GM10847 (cell line): ENCODE measurements around the gene MLF1.

Experiments used
- POLR2A ChIP-seq: IDR thresholded peaks from 2 replicates; pipeline ENCODE4 v1.6.1; 2011; ENCODE audit not compliant: insufficient read length; ENCODE audit errors: extremely low read depth

MLF1 gene, protein sequence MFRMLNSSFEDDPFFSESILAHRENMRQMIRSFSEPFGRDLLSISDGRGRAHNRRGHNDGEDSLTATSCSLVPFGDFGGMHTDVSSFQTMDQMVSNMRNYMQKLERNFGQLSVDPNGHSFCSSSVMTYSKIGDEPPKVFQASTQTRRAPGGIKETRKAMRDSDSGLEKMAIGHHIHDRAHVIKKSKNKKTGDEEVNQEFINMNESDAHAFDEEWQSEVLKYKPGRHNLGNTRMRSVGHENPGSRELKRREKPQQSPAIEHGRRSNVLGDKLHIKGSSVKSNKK

DNA sequence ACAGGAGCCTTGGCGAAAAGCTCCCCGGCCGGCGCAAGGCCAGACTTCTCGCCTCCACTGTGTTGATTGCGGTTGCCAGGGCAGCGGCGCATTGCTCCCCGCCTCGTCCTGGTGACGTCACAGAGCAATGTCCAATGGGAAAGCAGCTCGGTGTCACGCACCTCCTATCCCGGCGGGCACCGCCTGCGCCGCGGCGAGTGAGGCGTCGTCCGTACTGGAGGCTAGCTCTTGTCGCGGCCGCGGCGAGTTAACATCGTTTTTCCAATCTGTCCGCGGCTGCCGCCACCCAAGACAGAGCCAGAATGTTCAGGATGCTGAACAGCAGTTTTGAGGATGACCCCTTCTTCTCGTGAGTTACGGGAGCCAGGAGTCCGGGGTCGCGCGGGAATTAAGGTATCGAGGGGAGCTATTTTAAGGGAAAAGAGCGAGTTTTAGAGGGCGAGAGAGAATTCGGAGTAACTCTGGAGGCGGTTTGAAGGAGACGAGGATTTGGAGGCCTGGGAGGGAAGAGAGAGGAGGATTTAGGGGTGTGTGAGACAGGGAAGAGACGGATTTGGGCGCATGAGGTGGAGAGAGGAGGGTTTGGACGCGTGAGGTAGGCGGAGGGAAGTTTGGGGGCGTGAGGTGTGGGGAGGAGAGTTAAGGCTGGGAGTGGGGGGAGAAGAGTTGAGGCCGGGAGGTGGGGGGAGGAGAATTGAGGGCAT is at the start of gene MLF1:
Gene MLF1 (plus strand): TSS at position 196 of the 704 bp plus-strand sequence. CDS start 107 bp downstream, at position 303.
- TF ChIP-seq POLR2A = no peak

DNA sequence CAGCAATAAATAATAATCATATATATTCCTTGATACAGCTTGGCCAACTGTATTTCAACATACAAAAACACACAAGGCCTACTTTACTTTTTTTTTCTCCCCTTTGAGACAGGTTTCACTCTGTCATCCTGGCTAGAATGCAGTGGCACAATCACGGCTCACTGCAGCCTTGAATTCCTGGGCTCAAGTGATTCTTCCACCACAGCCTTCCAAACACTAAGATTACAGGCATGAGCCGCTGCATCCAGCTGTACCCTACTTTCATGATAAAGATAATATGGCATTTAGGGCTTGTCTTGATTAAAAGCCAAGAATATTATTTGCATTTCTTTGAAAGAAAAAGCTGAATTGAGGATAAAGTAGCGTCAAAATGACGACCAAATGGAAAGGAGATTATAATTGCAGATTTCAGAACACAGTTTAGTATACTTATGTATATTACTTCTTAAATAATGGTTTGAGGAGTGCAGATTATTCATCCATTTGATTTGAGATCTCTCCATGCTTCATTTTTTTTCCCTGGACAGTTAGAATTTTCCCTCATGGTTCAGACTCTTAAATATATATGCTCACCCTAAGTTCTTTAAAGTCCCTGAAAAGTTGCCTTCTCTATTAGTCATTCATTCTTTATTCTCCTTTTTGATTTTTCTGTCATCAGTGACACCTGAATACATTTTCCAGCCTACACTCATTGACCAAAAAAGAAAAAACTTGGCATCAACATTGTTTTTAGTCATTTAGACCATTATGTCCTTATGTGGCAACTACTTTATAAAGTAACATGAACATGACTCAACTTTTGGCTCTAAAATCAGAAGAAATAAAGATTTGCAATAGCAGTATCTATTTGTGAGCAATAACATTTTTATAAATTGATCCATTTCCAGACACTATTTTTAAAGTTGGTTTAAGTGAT is 48.5 kb upstream of the MLF1 start:
- TF ChIP-seq POLR2A = no peak

DNA sequence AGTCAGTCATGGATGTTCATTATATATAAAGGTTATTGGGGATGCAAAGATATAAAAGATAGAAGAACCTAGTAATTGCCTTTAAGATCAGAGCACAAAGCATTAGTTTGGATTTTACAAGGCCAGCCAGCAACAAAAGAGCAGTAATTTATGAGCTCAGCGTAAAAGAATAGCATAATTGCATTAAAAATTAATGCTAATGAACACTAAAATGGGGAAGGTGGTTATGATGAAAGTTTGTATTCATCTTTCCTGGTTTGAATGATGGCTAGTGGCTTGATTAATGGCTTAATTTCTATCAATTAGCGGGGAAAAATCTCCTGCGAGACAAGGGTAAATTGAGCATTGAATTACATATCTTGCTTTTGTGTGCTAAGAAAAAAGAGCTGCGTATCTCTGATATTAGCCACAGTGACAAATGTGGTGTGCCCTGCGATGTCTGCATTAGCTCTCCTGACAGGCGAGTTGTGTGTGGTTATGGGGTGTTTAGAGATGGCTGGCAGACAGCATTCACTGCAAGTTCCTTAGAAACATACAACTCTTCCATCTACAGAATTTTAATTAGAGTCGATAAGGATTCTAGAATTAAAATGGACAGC is 42.8 kb upstream of the MLF1 start:
- no peak for TF ChIP-seq POLR2A

DNA sequence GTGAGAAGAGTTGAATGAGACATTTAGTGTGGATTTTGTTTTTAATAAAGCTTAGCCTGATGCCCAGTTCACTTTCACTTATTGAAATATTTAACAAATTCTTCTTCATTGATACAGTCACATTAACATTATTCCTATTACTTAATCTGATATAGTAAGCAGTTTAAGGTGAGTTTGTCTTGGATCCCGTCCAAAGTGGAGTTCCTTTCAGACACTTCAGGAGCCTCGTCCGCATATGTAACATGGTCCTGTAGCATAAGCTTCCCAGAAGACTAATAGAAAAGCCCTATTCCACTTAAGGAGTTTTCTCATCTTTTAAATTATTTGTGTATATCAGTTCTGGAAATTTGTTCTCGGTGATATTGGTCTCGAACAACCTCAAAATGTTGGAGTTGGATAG is 39.7 kb upstream of the MLF1 start:
- no peak for TF ChIP-seq POLR2A

DNA sequence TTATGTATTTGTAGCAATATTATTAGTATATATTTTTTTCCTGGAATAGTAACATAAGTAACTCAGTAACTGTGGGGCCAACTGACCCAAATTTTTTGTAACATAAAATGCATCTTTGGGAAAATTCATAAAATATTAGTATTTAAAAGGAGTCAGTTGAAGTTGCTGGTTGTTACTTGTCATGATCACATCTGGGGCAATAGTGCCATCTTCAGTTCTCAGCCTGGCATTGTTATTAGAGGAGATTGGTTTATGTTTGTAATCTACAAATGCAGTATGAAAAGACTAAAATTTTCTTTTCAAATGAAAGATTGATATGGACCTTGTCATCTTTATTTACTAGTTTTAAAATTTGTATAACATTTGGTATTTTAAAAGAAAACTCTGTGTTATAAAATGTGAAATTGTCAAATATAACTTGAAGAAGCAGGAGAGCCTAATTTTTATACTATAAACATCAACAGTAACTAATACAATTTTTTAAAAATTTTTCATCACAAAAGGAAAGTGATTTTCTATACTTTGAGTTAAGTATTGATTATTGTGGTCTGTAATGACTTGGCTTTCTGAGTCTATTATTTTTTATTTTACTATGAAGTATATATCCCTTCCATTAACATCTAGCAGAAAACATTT is 38.8 kb upstream of the MLF1 start:
- TF ChIP-seq POLR2A = no peak

DNA sequence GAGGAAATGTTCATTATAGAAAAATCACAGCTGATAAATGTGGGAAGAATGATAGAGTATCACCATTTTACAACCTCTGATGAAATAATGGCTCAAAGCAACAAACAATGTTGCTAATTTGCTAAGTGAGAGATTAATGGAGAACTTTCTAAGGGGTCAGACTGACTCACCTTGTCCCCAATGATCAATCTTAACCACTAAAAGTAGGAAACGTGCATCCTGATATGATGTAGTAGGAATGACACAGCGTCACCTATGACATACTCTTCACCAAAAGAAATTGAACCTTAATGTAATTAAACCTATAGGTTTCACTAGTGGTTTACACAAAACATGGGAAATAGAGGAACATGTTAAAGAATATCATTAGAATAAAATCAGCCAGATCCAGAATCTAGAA is 35.1 kb upstream of the MLF1 start:
- TF ChIP-seq POLR2A = no peak

DNA sequence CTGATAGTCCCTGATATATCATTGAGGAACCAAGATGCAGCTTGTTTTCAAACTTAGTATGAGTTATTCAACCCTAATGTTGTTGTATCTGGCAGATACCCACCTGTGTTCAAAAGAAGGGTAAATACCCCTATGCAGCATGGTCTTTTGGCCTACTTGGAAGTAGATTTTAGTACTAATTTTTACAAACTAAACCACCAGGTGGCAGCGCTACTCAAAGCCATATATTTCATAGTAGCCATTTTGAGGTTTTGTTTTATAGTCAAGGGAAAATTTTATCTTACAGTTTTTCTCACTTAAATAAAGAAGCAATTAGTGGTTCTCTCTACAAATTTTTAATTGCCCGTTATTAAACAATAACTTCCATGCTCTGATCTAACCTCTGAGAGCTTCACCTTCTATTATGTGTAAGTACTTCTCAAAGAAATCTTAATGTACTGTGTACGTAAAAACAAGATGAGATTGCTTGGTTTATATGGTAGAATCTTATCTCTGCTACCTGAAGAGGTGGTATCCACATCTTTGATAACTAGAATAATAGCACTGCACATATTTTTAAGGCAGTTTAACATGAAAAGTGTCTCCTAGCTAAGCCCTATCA is 31.5 kb upstream of the MLF1 start:
- no peak for TF ChIP-seq POLR2A

DNA sequence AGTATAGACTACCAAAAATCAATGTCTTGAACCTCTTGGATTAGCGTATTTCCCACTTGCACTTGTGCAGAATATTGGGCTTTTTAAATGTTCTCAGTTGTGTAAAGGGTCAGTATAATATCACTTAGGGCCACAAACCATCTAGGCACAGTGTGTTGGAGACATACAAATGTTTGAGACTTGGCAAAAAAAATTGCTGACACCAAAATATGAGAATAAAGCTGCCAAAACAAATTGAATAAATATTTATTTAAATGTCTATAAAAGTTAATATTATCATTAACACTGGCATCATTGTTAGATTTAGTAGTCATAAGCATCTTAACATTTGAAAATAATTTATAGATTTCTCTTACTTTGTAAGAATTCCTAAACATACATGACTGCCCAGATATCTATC is 30.9 kb upstream of the MLF1 start:
- no peak for TF ChIP-seq POLR2A

DNA sequence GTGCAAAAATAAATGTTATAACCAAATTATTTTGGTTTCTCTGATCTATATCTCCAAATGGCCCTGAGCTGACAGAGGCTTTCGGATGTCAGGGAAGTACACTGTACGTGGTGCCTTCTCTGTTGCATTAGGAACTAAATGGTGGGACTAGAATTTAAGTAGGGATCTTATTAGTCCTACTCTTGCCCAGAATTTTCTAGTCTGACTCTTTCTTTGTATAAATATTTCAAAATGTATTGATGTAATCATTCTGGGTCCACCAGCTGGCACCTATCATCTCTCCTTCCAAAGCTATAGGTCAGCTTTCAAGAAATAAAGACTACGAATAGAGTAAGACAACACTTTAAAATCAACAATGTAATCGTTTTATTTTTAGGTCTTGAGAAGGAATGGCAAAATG is 22.3 kb upstream of the MLF1 start:
- no peak for TF ChIP-seq POLR2A

DNA sequence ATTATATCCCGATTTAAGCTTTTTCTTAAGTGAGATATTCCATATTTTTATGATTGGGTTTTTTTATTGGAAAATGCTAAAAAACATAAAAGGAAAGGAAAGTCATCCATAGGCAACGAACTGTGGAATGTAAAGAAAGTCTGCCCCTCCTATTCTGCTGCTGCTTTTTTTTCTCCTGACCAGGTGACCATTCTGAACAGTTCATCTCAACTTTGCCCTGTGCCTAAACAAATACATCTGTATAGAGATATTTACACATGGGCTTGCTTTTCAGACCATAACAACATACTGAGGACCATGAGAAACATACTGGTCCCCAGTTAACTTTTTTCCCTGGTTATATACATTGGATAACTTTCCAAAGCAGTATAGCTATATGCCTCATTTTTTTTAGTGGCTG is 18.9 kb upstream of the MLF1 start:
- no peak for TF ChIP-seq POLR2A

DNA sequence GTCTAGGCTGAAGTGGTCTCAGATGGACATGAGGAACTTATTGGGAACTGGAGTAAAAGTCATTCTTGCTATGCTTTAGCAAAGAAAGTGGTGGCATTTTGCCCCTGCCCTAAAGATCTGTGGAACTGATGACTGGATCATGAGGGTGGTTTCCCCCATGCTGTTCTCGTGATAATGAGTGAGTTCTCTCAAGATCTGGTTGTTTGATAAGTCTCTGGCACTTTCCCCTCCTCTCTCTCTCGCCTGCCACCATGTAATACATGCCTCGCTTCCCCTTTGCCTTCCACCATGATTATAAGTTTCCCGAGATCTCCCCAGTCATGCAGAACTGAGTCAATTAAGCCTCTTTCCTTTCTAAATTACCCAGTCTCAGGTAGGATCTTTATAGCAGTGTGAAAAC is 11.5 kb upstream of the MLF1 start:
- no peak for TF ChIP-seq POLR2A

DNA sequence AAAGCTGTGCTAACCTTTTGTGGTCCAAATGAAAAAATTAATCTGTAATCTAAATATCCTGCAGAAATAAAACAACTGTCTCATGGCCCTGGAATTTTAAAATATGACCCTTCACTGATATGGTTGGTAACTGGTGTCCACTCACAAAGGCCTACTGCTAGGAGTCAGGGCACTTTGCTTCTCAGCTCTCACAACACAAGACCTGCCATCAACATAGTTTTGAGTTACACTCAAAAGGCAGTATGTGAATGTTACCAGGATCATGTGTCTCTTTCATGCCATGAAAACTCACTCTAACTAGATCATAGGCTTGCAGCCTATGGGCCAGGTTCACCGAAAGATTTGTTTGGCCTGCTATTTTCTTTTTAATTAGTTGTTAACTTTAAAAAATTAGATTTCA is 10.0 kb upstream of the MLF1 start:
- TF ChIP-seq POLR2A = no peak

DNA sequence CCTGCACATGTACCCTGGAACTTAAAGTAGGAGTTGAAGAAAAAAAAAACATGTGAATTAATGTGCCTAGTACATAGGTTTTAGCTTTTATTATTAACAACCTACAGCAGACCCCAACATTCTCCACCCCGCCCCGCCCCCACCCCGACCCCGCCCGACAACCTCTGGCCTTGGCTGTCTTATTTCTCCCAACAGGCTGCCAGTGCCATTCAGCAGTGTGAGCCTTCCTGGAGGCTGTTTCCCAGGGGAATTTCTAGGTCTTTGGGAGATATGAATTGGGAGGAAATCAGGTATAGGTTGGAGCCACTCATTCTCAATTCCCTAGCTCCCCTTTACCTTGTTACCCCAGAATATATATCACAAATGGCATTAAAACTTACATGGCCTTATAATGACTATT is 8.3 kb upstream of the MLF1 start:
- no peak for TF ChIP-seq POLR2A

DNA sequence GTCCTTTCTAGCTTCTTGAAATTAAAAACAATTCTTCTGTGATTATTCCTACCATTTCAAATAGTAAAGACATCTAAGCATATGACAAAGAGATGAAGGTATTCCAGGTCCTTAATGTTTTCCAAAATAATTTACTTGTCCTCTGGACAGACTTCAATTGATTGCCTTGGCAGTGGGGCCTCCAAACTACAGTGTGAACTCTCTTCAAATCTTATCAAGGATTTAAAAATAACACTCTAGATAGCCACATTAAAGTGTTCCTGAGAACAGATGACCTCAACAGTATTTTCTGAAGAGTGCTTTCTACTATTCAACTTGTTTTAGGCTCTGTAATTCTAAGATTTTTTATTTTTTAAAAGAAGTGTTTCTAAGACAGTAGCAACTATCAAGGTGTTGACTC is 7.9 kb upstream of the MLF1 start:
- no peak for TF ChIP-seq POLR2A

DNA sequence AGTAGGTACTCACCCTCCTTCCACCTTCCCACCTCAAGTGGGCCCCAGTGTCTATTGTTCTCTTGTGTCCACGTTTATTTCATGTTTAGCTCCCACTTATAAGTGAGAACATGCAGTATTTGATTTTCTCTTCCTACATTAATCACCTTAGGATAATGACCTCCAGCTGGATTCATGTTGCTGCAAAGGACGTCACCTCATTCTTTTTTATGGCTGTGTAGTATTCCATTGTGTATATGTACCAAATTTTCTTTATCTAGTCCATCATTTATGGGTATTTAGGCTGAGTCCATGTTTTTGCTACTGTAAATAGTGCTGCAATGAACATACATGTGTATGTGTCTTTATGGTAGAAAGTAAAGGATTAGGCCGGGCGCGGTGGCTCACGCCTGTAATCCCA is 5.9 kb upstream of the MLF1 start:
- TF ChIP-seq POLR2A = no peak
